ENCODE data around the gene PAX7.

The PAX7 gene

GRCh38 chr1:18768086-18768485 lies 137.4 kb downstream of the PAX7 start:
- TF ChIP-seq EZH2phosphoT487 (IDR thresholded peaks at IDR 0.05; ENCODE audit: low read depth) = no peak
- TF ChIP-seq, protein P1, sequence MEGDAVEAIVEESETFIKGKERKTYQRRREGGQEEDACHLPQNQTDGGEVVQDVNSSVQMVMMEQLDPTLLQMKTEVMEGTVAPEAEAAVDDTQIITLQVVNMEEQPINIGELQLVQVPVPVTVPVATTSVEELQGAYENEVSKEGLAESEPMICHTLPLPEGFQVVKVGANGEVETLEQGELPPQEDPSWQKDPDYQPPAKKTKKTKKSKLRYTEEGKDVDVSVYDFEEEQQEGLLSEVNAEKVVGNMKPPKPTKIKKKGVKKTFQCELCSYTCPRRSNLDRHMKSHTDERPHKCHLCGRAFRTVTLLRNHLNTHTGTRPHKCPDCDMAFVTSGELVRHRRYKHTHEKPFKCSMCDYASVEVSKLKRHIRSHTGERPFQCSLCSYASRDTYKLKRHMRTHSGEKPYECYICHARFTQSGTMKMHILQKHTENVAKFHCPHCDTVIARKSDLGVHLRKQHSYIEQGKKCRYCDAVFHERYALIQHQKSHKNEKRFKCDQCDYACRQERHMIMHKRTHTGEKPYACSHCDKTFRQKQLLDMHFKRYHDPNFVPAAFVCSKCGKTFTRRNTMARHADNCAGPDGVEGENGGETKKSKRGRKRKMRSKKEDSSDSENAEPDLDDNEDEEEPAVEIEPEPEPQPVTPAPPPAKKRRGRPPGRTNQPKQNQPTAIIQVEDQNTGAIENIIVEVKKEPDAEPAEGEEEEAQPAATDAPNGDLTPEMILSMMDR (IDR thresholded peaks at IDR 0.05; ENCODE audit: low read depth, low read length) = no peak
- Histone ChIP-seq H3K4me3 (ENCODE audit: low read length) (no peak overlapping the region), H3K79me2 (ENCODE audit: low read length) (no peaks in the 10 kb centered on the region), H3K36me3 (replicated peaks; ENCODE audit: low read depth, low read length) (no peaks in the 10 kb centered on the region), H3K27ac (ENCODE audit: low read length) (no peak overlapping the region), H3K4me1 (ENCODE audit: low read length) (no peaks in the 10 kb centered on the region), H3K9me3 (ENCODE audit: insufficient read depth, low read length) (no peaks in the 10 kb centered on the region), H2AFZ (ENCODE audit: low read depth, low read length) (no peak overlapping the region), H3K4me2 (ENCODE audit: low read length) (no peak overlapping the region), H4K20me1 (ENCODE audit: insufficient read depth, low read length) (no peaks in the 10 kb centered on the region), H3K9ac (ENCODE audit: low read length) (no peak overlapping the region), H3K27me3 (ENCODE audit: low read depth, low read length) (0 out of 2 replicates have a peak, but pooled peaks cover 8% of the 10 kb centered on the region)

DNA sequence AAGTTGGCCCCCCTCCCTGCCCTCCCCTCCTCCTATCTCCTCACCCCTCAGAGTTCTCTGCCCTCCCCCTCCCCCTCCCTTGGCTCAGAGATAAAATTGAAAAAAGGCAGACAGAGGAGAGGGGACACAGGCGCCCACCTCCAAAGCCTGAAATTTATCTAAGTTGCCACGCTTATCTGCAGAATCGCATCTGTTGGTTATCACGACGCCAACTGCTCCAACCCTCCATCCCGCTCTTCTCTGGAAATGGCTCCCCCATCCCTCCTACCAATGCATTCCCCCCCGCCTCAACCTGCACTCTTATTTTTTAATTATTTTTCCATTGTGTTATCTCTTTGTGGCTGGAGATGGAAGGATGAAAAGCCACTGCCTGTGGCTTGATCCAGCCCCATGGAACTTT lies 138.5 kb downstream of the PAX7 start:
- Histone ChIP-seq H2AFZ (ENCODE audit: low read depth, low read length) (no peak overlapping the region), H3K9me3 (ENCODE audit: insufficient read depth, low read length) (no peaks in the 10 kb centered on the region), H3K36me3 (replicated peaks; ENCODE audit: low read depth, low read length) (no peaks in the 10 kb centered on the region), H3K27ac (ENCODE audit: low read length) (no peak overlapping the region), H4K20me1 (ENCODE audit: insufficient read depth, low read length) (no peaks in the 10 kb centered on the region), H3K4me2 (ENCODE audit: low read length) (no peak overlapping the region), H3K9ac (ENCODE audit: low read length) (no peak overlapping the region), H3K4me1 (ENCODE audit: low read length) (no peaks in the 10 kb centered on the region), H3K4me3 (ENCODE audit: low read length) (no peak overlapping the region), H3K79me2 (ENCODE audit: low read length) (no peaks in the 10 kb centered on the region), H3K27me3 (ENCODE audit: low read depth, low read length) (0 out of 2 replicates have a peak, but pooled peaks cover 8% of the 10 kb centered on the region)
- no peak for TF ChIP-seq EZH2phosphoT487 (IDR thresholded peaks at IDR 0.05; ENCODE audit: low read depth)
- TF ChIP-seq, protein P1 (IDR thresholded peaks at IDR 0.05; ENCODE audit: low read depth, low read length) = no peak

DNA sequence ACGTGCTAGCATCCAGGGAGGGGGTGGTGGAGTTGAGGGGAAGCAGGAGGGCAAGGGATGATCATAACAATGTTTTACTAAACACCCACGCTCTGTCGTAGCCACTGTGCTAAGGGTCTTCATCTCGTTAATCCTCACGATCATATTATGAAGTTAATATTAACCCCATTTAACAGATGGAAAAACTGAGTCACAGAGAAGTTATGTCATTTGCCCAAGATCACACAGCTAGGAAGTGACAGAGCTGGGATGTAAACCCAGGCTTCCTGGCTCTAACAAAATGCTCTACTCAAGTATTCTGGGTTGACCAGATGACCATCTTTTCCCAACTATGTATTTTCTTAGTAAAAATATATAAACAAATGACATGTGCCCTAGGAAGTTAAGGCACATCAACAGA lies 140.2 kb downstream of the PAX7 start:
- Histone ChIP-seq H3K4me2 (ENCODE audit: low read length) (no peak overlapping the region), H3K27ac (ENCODE audit: low read length) (no peak overlapping the region), H3K79me2 (ENCODE audit: low read length) (no peaks in the 10 kb centered on the region), H3K9ac (ENCODE audit: low read length) (no peak overlapping the region), H2AFZ (ENCODE audit: low read depth, low read length) (no peak overlapping the region), H3K4me1 (ENCODE audit: low read length) (no peaks in the 10 kb centered on the region), H3K9me3 (ENCODE audit: insufficient read depth, low read length) (no peaks in the 10 kb centered on the region), H3K36me3 (replicated peaks; ENCODE audit: low read depth, low read length) (no peaks in the 10 kb centered on the region), H4K20me1 (ENCODE audit: insufficient read depth, low read length) (no peaks in the 10 kb centered on the region), H3K4me3 (ENCODE audit: low read length) (no peak overlapping the region), H3K27me3 (ENCODE audit: low read depth, low read length) (0 out of 2 replicates have a peak, but pooled peaks cover 8% of the 10 kb centered on the region)
- TF ChIP-seq, protein P1 (IDR thresholded peaks at IDR 0.05; ENCODE audit: low read depth, low read length) = no peak
- no peak for TF ChIP-seq EZH2phosphoT487 (IDR thresholded peaks at IDR 0.05; ENCODE audit: low read depth)

DNA sequence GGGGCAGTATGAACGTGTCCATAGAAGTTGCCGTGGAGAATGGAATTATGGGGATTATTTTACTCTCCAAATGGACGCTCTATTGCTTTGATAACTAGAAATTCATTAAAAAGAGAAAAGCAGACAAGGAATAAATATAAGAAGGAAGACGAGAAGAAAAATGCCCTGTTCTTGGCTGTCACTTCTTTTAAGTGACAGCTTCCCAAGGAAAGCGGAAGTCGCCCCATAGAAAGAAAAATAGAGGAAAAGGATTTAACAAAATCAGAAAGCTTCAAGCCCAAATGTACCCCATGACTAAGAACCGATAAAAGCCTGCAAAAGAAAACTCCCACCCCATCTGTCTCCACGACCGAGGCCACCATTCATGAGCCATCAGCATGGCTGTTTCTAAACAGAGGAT lies 143.1 kb downstream of the PAX7 start:
- Histone ChIP-seq H3K79me2 (ENCODE audit: low read length) (no peaks in the 10 kb centered on the region), H3K4me2 (ENCODE audit: low read length) (no peak overlapping the region), H3K4me3 (ENCODE audit: low read length) (no peak overlapping the region), H3K27me3 (ENCODE audit: low read depth, low read length) (0 out of 2 replicates have a peak, but pooled peaks cover 8% of the 10 kb centered on the region), H3K27ac (ENCODE audit: low read length) (no peak overlapping the region), H2AFZ (ENCODE audit: low read depth, low read length) (no peak overlapping the region), H3K9ac (ENCODE audit: low read length) (no peak overlapping the region), H3K9me3 (ENCODE audit: insufficient read depth, low read length) (no peaks in the 10 kb centered on the region), H4K20me1 (ENCODE audit: insufficient read depth, low read length) (no peaks in the 10 kb centered on the region), H3K4me1 (ENCODE audit: low read length) (no peaks in the 10 kb centered on the region), H3K36me3 (replicated peaks; ENCODE audit: low read depth, low read length) (no peaks in the 10 kb centered on the region)
- TF ChIP-seq, protein P1 (IDR thresholded peaks at IDR 0.05; ENCODE audit: low read depth, low read length) = no peak
- no peak for TF ChIP-seq EZH2phosphoT487 (IDR thresholded peaks at IDR 0.05; ENCODE audit: low read depth)
